Gastroesophageal sphincter (tissue), 4 donors: ENCODE data around the gene SETD4. TPM values are rescaled to one million over a fixed set of nuclear protein-coding genes. Genes with fewer than 3 reads are reported as not detected.

Experiments
- ATAC-seq: fragments of 150-250 bp; one replicate; pipeline ENCODE4 v1.9.1; 2016; ENCODE audit warnings: mild to moderate bottlenecking, moderate library complexity
- H3K27ac ChIP-seq, 4 donors: fragments of 200-600 bp; sonication (generic) in 3 of 4; 1 replicate in 3 of 4; 2 replicates in 1 of 4; pipeline ENCODE4 v1.5.1; 2016 to 2019
- H3K27me3 ChIP-seq: fragments of 200-600 bp; sonication (generic); one replicate; pipeline ENCODE4 v1.5.1; 2019
- H3K36me3 ChIP-seq, 2 donors: fragments of 200-600 bp; sonication (generic); one replicate each; pipeline ENCODE4 v1.5.1; 2019; ENCODE audit warnings: control low read depth in 1 of 2
- H3K4me1 ChIP-seq, 3 donors: fragments of 200-600 bp; sonication (generic); 1 replicate in 2 of 3; 2 replicates in 1 of 3; pipeline ENCODE4 v1.5.1; 2016 to 2019; ENCODE audit warnings: control low read depth in 2 of 3
- H3K4me3 ChIP-seq, 2 donors: fragments of 200-600 bp; sonication (generic); one replicate each; pipeline ENCODE4 v1.5.1; 2019; ENCODE audit warnings: mild to moderate bottlenecking in 1 of 2, moderate library complexity in 1 of 2
- H3K9me3 ChIP-seq, 3 donors: fragments of 200-600 bp; sonication (generic); one replicate each; pipeline ENCODE4 v1.5.1; 2017 to 2019; ENCODE audit warnings: control low read depth in 2 of 3
- CTCF ChIP-seq, 4 experiments: fragments of 200-600 bp in 2 of 4; fragments of 450-650 bp in 2 of 4; sonication (generic) in 1 of 4; IDR thresholded peaks; one replicate each; pipeline ENCODE4 v1.5.1; 2017 to 2019; ENCODE audit warnings: antibody characterized with exemption in 4 of 4, mild to moderate bottlenecking in 2 of 4, moderate library complexity in 2 of 4
- EP300 ChIP-seq: sonication (generic); formaldehyde crosslinking; IDR thresholded peaks from one replicate; pipeline ENCODE4 v1.6.1; 2017; ENCODE audit warnings: antibody characterized with exemption, mild to moderate bottlenecking
- POLR2A ChIP-seq, 2 donors: fragments of 450-650 bp; IDR thresholded peaks; one replicate each; pipeline ENCODE4 v1.6.1; 2017; ENCODE audit warnings: antibody characterized with exemption in 2 of 2, mild to moderate bottlenecking in 2 of 2, moderate library complexity in 1 of 2
- POLR2AphosphoS5 ChIP-seq: sonication (generic); formaldehyde crosslinking; IDR thresholded peaks from one replicate; pipeline ENCODE4 v1.6.1; 2017; ENCODE audit warnings: antibody characterized with exemption
- WGBS, 2 donors: methylation state at CpG; one replicate each; pipeline ENCODE4 v1.1.5; 2018; ENCODE audit warnings: low coverage in 1 of 2; 5-methylcytosine and 5-hydroxymethylcytosine counted together
- total RNA-seq, 4 donors: library from RNA; depleted of rRNA; stranded (reverse); fragments of >200 nt; gene quantifications; one replicate each; pipeline ENCODE4 v1.1.0, GENCODE V29; 2016

Gene SETD4
- total RNA-seq, 4 donors from 2014 or later, result 11.2 to 34.2 (median 15.2) TPM

GRCh38 chr21:36030581-36031189 is 29.6 kb downstream of the SETD4 start:
- TF ChIP-seq EP300 (no peak), CTCF (IDR thresholded peaks at IDR 0.05) (no peak), POLR2AphosphoS5 (no peak), POLR2A (IDR thresholded peaks at IDR 0.05) (no peak)
- Histone ChIP-seq H3K4me3 (no peak overlapping the region), H3K36me3 (peaks cover 0 to 24% of the 10 kb centered on the region in 2 donors), H3K4me1 (peaks cover 0 to 6% (median 4%) of the 10 kb centered on the region in 3 donors), H3K27ac (no peak overlapping the region), H3K9me3 (no peaks in the 10 kb centered on the region), H3K27me3 (no peaks in the 10 kb centered on the region)
- WGBS, 2 donors, result 50 to 58% methylated on average over 7 to 16 of the region's 16 CpGs
- ATAC-seq, result no peak

- ATAC-seq, result no peak
These were observed 31.0 kb downstream of the SETD4 start for GRCh38 chr21:36029309-36029708.

DNA sequence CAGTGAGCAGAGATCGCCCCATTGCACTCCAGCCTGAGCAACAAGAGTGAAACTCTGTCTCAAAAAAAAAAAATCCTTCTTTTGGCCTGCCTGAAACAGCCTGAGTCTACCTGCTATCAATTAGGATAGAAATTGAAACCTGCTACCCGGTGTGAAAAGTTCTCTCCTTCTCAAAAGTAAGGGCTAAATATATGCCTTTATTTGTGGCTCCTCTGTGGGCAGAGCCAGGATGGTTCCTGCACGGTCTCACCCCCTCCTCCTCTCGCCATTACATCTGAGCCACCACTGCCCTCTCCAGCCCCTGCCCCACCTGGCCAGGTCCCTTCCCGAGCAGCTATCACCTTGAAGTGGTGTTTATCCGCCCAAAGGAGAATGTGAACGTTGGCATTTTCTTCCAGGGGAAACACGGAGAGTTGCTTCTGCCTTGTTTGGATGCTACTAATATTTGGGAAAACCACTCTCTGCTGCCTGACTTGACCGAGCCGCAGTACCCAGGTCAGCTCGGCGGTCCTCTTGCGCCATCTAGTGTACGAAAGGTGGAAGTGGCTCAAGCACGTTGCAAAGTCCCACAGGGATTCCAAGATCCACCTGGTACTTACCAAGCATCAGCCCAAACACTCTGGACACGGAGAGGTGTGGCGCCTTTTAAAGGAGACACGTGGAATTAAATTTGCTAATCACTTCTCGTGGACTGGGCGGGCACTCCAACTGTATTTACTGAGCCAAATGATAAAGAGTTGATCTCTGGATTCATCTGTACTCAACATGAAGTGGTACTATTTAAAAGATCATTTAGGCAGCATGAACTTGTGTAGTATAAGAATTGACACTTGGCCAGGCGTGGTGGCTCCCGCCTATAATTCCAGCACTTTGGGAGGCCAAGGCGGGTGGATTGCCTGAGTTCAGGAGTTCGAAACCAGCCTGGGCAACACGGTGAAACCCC is 31.9 kb downstream of the SETD4 start:
- H3K36me3 ChIP-seq, result peaks cover 0 to under 1% of the 10 kb centered on the region in 2 donors
- no peak for TF ChIP-seq POLR2A (IDR thresholded peaks at IDR 0.05)
- TF ChIP-seq CTCF (IDR thresholded peaks at IDR 0.05), result peak; percentile 88 to 96 (median 93)
- no peak overlapping the region for H3K27ac ChIP-seq
- no peaks in the 10 kb centered on the region for H3K27me3 ChIP-seq
- peaks cover 0 to 13% (median 5%) of the 10 kb centered on the region in 3 donors for H3K4me1 ChIP-seq
- peak; percentile 88 for ATAC-seq
- no peaks in the 10 kb centered on the region for H3K9me3 ChIP-seq
- H3K4me3 ChIP-seq, result no peak overlapping the region
- 44 to 46% methylated on average over 9 of the region's 25 CpGs for WGBS, 2 donors

More at GRCh38 chr21:36029309-36029708, 31.0 kb downstream of the SETD4 start:
- Histone ChIP-seq H3K36me3 (peaks cover 0 to 10% of the 10 kb centered on the region in 2 donors), H3K27ac (no peak overlapping the region), H3K4me1 (peaks cover 0 to 6% (median 4%) of the 10 kb centered on the region in 3 donors), H3K9me3 (no peaks in the 10 kb centered on the region), H3K27me3 (no peaks in the 10 kb centered on the region), H3K4me3 (no peak overlapping the region)
- WGBS, 2 donors, result 83 to 100% methylated on average over 4 of the region's 8 CpGs
- TF ChIP-seq POLR2AphosphoS5 (no peak), CTCF (IDR thresholded peaks at IDR 0.05) (no peak), POLR2A (IDR thresholded peaks at IDR 0.05) (no peak), EP300 (no peak)

DNA sequence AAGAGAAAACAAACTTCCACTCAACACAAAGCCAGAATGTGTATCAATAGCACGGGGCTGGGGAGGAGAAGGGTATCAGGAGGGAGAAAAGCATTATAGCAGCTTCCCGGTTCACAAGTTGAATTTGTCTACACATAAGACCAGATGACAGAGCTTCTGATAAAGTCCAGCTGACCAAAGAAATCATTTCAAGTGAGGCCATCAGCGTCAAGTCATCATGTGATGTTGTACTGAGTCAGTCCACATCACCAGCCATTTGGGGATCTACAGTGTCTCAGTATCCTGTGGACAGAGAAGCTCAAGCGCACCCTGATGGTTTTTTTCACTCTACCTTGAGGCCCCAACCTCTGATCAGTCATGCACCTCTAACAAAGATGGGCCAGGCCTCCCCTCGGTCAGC is 33.0 kb downstream of the SETD4 start:
- Histone ChIP-seq H3K4me1 (peaks cover 0 to 23% (median 11%) of the 10 kb centered on the region in 3 donors), H3K36me3 (no peaks in the 10 kb centered on the region), H3K27ac (no peak overlapping the region), H3K4me3 (no peak overlapping the region), H3K27me3 (no peaks in the 10 kb centered on the region), H3K9me3 (no peaks in the 10 kb centered on the region)
- no peak for TF ChIP-seq CTCF (IDR thresholded peaks at IDR 0.05)
- TF ChIP-seq POLR2AphosphoS5, result no peak
- no peak for TF ChIP-seq EP300
- no peak for TF ChIP-seq POLR2A (IDR thresholded peaks at IDR 0.05)
- WGBS, 2 donors, result 68 to 87% methylated on average over 3 of the region's 5 CpGs
- ATAC-seq, result no peak
